Activated CD8-positive, alpha-beta memory T cell treated with anti-CD3 and anti-CD28 coated beads, Interleukin-2, amount 10 ng/mL, durations not matched to agents 7 days and 5 days (primary cell): ENCODE measurements around the gene EVL. TPM values are rescaled to one million over a fixed set of nuclear protein-coding genes. Genes with fewer than 3 reads are reported as not detected.
A peak's percentile ranks its signal among the peaks of the same experiment; 100 is the strongest.
"Not testable (repeated sequence)": the region's sequence is repeated elsewhere in the genome, so short reads cannot be mapped to it uniquely, and the experiment has no call there.

Experiments
- ATAC-seq: fragments of 150-1000 bp; cut with Tn5 transposase; one replicate; pipeline ENCODE4 v1.10.0; 2021; ENCODE audit warnings: moderate library complexity
- CTCF ChIA-PET: fragments of 350-600 bp; sonication (Branson Sonifier 250); formaldehyde crosslinking; loops from one replicate; lab custom pipeline; 2021; ENCODE audit warnings: antibody characterized with exemption; lab: Charles Lee
- DNase-seq: peaks from one replicate; pipeline ENCODE4 v3.0.0-alpha.2; 2020
- H3K27ac Mint-ChIP-seq: one replicate; pipeline ENCODE4 v1.8.0; 2021; ENCODE audit warnings: mild to moderate bottlenecking, mixed read lengths
- H3K27me3 Mint-ChIP-seq: one replicate; pipeline ENCODE4 v1.8.0; 2021; ENCODE audit warnings: mixed read lengths
- H3K36me3 Mint-ChIP-seq: one replicate; pipeline ENCODE4 v1.8.0; 2021; ENCODE audit warnings: mild to moderate bottlenecking, mixed read lengths
- H3K4me1 Mint-ChIP-seq: one replicate; pipeline ENCODE4 v1.8.0; 2021; ENCODE audit warnings: mixed read lengths
- H3K4me3 Mint-ChIP-seq: one replicate; pipeline ENCODE4 v1.8.0; 2021; ENCODE audit warnings: mild to moderate bottlenecking, moderate library complexity, mixed read lengths
- H3K9me3 Mint-ChIP-seq: one replicate; pipeline ENCODE4 v1.8.0; 2022; ENCODE audit warnings: low read depth, mixed read lengths
- total RNA-seq, 2 experiments: library from RNA; stranded (reverse); gene quantifications; one replicate each; pipeline ENCODE4 v1.2.3, GENCODE V29; 2021

Gene EVL
- total RNA-seq, 2 experiments from 2014 or later, result 774 to 910 TPM

DNA sequence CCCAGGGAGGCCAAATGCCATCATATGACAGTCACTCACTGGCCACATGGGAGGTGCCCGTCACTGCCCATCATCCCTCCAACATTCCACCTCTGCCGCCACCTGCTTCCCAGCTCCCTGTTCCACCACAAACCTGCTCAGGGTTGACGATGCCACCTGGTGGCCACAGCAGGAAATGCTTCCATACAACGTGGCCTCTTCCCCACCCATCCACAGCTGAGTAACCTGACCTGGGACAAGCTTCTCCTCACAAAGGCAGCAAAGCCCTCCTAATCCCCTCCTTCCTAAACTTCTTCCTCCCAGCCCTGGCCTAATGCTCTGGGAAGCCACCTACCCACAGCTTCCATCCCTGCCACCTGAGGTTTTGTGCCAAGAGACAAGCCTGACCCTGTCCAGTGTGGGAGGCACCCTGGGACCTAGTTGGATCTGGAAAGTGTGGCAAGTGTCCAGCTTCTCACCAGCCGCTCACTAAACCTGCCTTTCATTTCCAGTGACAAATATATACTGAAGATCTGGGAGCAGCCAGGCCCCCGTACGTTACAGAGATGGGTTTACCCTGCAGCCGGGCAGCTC lies 89.9 kb downstream of the EVL start:
- Mint-ChIP-seq H3K4me1 (peaks cover 6% of the 10 kb centered on the region), H3K9me3 (peaks cover 5% of the 10 kb centered on the region), H3K27me3 (peaks cover 28% of the 10 kb centered on the region), H3K27ac (no peak overlapping the region), H3K4me3 (no peak overlapping the region), H3K36me3 (peaks cover 4% of the 10 kb centered on the region)
- CTCF ChIA-PET, result interaction anchor here (0.7 to 4.3 kb wide), 11 partner anchors 8 to 172 kb away, joined by 3 to 26 read pairs (median 5); no protein-coding TSS in a partner anchor
- DNase-seq, result no peak
- no peak for ATAC-seq

DNA sequence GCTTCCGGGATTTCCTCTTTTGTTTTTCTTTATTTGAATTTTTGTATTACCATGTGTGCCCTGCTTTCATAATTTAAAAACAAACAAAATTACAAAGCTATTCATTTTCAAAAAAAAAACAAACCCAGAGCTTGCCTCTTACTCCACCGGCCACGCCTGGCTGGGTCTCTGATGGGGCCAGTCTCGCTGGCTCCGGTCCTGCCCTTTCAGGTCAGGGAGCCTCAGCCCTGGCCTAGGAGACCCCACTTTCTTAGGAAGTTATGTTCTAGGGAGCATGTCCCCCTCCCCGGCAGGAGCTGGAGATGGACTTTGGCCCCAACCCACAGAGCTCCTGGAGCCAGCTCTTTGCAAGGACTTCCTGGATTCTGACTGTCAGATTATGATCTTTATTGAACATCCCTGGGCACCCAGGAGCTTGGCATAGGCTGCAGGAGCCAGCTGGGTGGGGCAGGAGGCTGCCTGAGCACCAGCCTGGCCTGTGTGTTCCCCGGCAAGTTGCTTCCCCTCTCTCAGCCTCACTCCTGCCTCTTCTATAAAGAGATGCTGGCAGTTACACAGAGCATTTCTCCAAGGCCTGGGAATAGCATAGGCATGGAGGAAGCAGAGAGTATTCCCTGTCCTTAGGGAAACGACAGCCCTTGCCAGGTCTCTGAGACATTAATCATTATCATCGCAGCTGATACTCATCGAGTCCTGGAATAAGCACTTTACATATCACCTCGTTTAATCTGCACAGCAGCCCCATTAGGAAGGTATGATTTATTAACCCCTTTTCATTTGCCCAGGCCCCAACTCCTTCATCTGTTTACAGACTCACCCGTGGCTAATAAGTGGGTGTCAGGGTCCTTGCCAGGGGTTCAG lies 90.8 kb downstream of the EVL start:
- Mint-ChIP-seq H3K9me3 (peaks cover 5% of the 10 kb centered on the region), H3K4me1 (peaks cover 8% of the 10 kb centered on the region), H3K27ac (no peak overlapping the region), H3K36me3 (peaks cover 4% of the 10 kb centered on the region), H3K27me3 (peaks cover 36% of the 10 kb centered on the region), H3K4me3 (no peak overlapping the region)
- CTCF ChIA-PET, result interaction anchor here (0.7 to 4.3 kb wide), 12 partner anchors 9 to 100 kb away, joined by 3 to 26 read pairs (median 4); no protein-coding TSS in a partner anchor
- ATAC-seq (no peak), DNase-seq (no peak)

DNA sequence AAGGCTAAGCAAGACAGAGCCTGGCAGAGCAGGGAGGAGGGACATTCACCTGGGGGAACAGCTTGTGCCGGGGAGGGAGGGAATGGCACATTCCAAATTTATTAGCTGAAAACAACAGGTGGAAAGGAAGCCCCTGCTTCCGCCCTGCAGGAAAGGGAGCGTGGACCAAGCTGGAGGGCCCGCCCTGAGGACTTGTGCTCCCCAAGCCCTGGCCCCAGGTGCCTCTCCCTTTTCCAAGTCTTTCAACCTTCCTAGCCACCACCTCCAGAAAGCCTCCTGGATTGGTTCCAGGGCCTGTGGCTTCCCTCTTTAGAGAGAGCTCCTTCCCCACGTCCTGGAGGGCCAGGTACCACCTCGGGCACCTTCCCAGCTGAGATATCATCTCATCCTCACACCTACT lies 91.6 kb downstream of the EVL start:
- H3K4me3 Mint-ChIP-seq, result no peak overlapping the region
- ATAC-seq, result no peak
- peaks cover 8% of the 10 kb centered on the region for H3K4me1 Mint-ChIP-seq
- H3K27me3 Mint-ChIP-seq, result peaks cover 42% of the 10 kb centered on the region
- H3K9me3 Mint-ChIP-seq, result peaks cover 5% of the 10 kb centered on the region
- H3K36me3 Mint-ChIP-seq, result peaks cover 4% of the 10 kb centered on the region
- CTCF ChIA-PET, result interaction anchor here (0.8 to 4.3 kb wide), 6 partner anchors 10 to 100 kb away, joined by 3 to 26 read pairs (median 4); no protein-coding TSS in a partner anchor
- no peak overlapping the region for H3K27ac Mint-ChIP-seq
- DNase-seq, result no peak

DNA sequence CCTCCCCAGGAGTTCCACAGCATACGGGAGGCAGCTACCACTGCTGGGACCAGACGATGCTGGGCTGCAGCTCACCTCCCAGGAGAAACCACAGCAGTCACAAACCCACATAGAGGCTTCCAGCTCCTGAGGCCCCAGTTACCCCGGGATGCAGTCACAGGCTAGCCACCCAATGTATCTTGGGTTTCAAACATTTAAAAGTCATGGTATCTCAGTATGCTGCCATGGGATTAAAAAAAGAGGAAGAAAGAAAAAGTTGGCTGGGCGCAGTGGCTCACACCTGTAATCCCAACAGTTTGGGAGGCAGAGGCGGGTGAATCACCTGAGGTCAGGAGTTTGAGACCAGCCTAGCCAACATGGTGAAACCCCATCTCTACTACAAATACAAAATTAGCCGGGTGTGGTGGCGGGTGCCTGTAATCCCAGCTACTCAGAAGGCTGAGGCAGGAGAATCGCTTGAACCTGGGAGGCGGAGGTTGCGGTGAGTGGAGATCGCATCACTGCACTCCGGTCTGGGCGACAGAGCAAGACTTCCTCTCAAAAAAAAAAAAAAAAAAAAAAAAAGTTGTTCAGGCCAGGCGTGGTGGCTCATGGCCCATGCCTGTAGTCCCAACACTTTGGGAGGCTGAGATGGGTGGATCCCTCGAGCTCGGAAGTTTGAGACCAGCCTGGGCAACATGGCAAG lies 92.5 kb downstream of the EVL start:
- not testable (repeated sequence) for ATAC-seq, DNase-seq, H3K4me3 Mint-ChIP-seq, H3K9me3 Mint-ChIP-seq, H3K4me1 Mint-ChIP-seq, H3K27ac Mint-ChIP-seq, H3K36me3 Mint-ChIP-seq
- H3K27me3 Mint-ChIP-seq, result peaks cover 43% of the 10 kb centered on the region
- CTCF ChIA-PET, result interaction anchor here (0.7 to 4.3 kb wide), 5 partner anchors 11 to 79 kb away, joined by 3 to 26 read pairs (median 5); no protein-coding TSS in a partner anchor

DNA sequence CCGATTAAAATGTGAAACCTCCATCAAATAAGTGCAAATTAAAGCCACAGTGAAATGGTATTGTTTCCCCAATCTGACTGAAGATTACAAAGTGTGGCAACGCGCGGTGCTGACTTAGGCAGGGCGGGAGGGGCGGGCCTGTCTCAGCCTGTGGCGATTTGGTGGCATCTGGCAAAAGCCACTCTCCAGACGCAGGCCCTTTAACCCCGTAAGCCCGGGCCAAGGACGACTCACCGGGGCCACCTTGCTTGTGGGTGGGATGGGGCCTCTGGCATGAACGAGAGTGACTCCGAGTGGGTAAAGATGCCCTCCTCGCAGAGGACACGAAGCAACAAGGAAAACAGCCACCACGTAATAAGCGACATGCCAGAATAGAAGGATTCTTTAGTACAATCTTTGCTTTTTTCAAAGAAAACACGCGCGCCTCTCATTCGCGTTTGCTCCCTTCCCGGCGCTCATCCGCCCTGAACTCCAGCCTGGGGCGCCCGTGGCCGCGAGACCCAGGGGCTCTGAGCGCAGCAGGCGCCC lies 93.4 kb downstream of the EVL start:
- Mint-ChIP-seq H3K27me3 (peaks cover 43% of the 10 kb centered on the region), H3K4me3 (no peak overlapping the region), H3K4me1 (peaks cover 8% of the 10 kb centered on the region), H3K9me3 (peaks cover 5% of the 10 kb centered on the region), H3K27ac (no peak overlapping the region), H3K36me3 (peaks cover 4% of the 10 kb centered on the region)
- ATAC-seq, result no peak
- CTCF ChIA-PET, result interaction anchor here (1.1 to 4.3 kb wide), 3 partner anchors 13 to 35 kb away, joined by 3 to 26 read pairs (median 15); no protein-coding TSS in a partner anchor
- no peak for DNase-seq

DNA sequence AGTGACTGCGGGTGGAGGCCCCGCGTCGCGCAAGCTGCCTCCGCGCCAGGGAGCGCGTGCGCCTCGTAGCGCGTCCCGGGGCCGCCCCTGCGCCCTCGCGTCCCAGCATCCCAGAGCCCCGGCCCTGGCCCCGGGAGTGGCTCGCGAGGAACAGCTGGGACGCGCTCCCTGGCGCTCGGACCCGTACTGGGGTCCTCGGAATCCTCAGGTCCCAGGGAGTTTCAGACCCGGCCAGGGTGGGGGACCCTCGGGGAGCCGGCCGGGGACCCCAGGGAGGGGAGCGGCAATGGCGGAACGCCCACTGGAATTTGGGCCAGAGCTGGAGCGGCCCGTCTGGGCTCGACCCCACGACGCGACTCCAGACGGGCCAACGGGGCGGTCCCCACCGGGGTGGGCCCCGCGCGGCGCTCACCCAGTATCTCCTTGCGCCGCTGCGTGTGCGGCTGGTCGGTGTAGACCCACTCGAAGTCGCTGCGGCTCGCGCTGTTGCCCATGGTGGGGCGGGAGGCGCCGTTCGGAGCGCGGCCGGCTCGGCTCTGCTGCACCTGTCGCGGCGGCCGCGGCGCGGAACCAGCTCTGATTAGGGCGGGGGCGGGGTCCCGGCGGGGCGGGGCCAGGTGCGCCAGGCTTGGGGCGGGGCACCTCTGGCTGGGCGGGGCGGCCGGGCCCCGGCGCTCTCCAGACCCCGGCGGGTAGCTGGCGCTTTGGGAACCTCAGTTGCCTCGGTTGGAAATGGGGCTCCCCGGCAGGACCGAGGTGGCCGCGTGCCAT lies 94.1 kb downstream of the EVL start, which contains the start of gene DEGS2:
TSS of gene DEGS2 (minus strand) at position 552 of the 771 bp plus-strand sequence. CDS start at position 494, 58 bp downstream.
- CTCF ChIA-PET, result interaction anchor here (0.7 to 3.4 kb wide), 4 partner anchors 14 to 176 kb away, joined by 3 to 15 read pairs (median 4); no protein-coding TSS in a partner anchor
- Mint-ChIP-seq H3K4me3 (peak within 1 kb of the TSS; percentile 46), H3K27me3 (peaks cover 43% of the 10 kb centered on the region), H3K9me3 (peaks cover 5% of the 10 kb centered on the region), H3K4me1 (peaks cover 8% of the 10 kb centered on the region), H3K36me3 (peaks cover 4% of the 10 kb centered on the region), H3K27ac (no peak within 1 kb of the TSS)
- ATAC-seq (peak; percentile 89), DNase-seq (peak; percentile 57)

DNA sequence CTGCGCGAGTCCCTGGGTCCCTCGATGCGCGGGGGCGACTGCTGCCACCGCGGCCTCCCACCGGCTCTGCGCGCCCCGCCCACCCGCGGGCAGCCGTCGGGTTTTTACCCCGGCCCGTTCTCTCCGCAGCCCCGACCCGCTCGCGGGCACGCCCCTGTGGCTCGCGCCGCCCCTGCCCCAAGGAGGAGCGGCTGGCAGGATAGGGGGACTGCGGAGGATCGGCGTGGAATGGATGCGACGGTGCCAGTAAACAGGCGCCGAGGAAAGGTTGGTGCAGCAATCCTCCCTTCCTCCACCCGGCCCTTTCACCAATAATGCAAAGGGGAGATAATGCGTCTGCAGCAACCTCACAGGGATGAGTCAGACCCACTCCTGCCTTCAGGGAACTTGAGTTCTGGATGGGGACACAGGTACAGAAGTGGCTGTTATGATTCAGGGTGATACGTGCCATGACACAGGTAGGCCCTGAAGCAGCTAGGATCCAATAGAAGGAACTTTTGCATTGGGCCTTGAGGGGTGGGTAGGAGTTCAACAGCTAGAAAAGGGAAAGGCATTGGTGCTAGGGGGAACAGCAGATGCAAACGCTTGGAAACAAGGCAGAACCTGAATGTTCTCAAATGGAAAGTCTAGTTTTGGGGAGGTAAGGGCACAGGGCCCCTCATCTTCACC lies 94.8 kb downstream of the EVL start:
- ATAC-seq, result no peak
- H3K36me3 Mint-ChIP-seq, result peaks cover 2% of the 10 kb centered on the region
- DNase-seq, result no peak
- no peak overlapping the region for H3K27ac Mint-ChIP-seq
- peaks cover 44% of the 10 kb centered on the region for H3K27me3 Mint-ChIP-seq
- H3K4me1 Mint-ChIP-seq, result peaks cover 8% of the 10 kb centered on the region
- CTCF ChIA-PET, result interaction anchor here (0.6 to 3.4 kb wide), 5 partner anchors 14 to 177 kb away, joined by 3 to 15 read pairs (median 3); no protein-coding TSS in a partner anchor
- H3K9me3 Mint-ChIP-seq, result peaks cover 4% of the 10 kb centered on the region
- H3K4me3 Mint-ChIP-seq, result peak overlapping the region; percentile 18

DNA sequence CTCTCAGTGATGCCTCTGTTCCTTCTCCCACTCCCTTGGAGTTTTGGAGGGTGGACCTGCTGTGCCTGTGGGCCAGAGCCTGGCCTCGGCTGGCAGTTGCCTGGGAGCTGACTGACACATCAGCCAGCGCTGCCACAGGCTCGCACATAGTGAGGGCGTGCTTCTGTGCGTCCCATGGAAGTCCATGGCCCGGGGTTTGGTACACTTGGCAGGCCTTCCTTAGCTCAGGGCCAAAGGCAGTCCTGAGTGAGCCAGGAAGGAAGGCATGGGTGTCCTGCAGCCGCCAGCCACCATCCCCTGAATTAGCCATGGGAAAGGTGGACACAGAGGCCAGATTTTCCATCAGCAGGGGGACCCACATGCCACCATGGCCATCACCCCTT lies 95.3 kb downstream of the EVL start:
- CTCF ChIA-PET, result interaction anchor here (0.6 to 3.4 kb wide), 3 partner anchors 33 to 177 kb away, joined by 3 to 15 read pairs (median 4); no protein-coding TSS in a partner anchor
- H3K4me3 Mint-ChIP-seq, result no peak overlapping the region
- DNase-seq, result no peak

DNA sequence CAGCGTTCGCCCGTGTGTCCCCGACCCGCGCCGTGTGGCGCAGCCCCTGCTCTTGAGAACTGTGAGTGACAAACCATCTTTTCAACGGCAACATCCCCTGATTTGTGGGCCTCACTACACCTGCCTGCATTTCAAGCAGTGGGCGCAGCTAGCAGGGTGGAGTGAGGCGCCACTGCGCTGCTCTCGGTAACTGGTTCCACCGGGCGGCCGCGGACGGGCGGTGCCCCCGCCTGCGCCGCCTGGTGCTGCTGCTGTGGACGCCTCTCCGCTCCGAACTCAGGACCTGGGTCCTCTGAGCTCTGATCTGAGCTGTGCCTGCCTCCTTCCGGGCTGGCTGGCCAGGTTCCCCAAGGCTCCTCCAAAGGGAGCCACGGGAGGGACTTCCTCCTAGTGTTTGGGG lies 100.2 kb downstream of the EVL start:
- no peak for ATAC-seq
- no peak for DNase-seq
- CTCF ChIA-PET, result interaction anchor here (1.1 to 1.8 kb wide), 3 partner anchors 19 to 57 kb away, joined by 3 to 7 read pairs (median 5); no protein-coding TSS in a partner anchor
- Mint-ChIP-seq H3K27ac (no peak overlapping the region), H3K4me3 (no peak overlapping the region), H3K9me3 (no peaks in the 10 kb centered on the region), H3K4me1 (peaks cover 8% of the 10 kb centered on the region), H3K27me3 (peaks cover 24% of the 10 kb centered on the region), H3K36me3 (no peaks in the 10 kb centered on the region)

More for the DNA sequence above, 95.3 kb downstream of the EVL start:
- Mint-ChIP-seq H3K27ac (no peak overlapping the region), H3K9me3 (no peaks in the 10 kb centered on the region), H3K27me3 (peaks cover 48% of the 10 kb centered on the region), H3K36me3 (no peaks in the 10 kb centered on the region), H3K4me1 (peaks cover 8% of the 10 kb centered on the region)
- no peak for ATAC-seq

DNA sequence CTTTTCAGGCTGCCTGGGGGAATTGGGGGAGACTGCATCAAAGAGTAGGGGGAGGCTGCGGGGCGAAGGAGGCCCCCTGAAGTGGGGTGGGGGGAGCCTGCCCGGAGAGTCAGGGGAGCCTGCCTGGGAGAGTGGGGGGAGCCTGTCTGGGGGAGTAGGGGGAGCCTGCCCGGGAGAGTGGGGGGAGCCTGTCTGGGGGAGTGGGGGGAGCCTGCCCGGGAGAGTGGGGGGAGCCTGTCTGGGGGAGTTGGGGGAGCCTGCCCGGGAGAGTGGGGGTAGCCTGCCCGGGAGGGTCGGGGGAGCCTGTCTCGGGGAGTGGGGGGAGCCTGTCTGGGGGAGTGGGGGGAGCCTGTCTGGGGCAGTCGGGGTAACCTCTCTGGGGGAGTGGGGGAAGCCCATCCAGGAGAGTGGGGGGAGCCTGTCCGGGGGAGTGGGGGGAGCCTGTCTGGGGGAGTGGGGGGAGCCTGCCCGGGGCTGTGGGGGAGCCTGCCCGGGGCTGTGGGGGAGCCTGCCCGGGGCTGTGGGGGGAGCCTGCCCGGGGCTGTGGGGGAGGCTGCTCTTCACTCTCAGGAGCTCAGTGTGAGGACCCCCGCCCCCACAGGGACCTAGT lies 100.7 kb downstream of the EVL start:
- Mint-ChIP-seq H3K4me3 (no peak overlapping the region), H3K27ac (no peak overlapping the region), H3K36me3 (no peaks in the 10 kb centered on the region), H3K9me3 (no peaks in the 10 kb centered on the region), H3K4me1 (peaks cover 8% of the 10 kb centered on the region), H3K27me3 (peaks cover 21% of the 10 kb centered on the region)
- ATAC-seq (no peak), DNase-seq (no peak)
- CTCF ChIA-PET, result interaction anchor here (1.3 to 1.8 kb wide), 3 partner anchors 11 to 58 kb away, joined by 3 to 7 read pairs (median 5); no protein-coding TSS in a partner anchor

DNA sequence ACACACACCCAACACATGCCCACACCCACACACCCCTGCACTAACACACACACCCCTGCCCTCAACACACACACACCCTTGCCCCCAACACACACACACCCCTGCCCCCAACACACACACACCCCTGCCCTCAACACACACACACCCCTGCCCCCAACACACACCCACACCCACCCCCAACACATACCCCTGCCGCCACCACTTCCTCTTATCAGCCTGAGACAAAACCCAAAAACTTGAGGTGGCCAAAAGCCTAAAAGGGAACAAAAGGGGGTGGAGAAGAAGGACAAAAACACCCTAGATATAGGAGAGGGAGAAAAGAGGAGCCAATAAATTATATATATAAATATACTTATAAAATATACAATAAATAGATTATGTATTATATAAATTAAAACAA lies 103.3 kb downstream of the EVL start:
- Mint-ChIP-seq H3K9me3 (no peaks in the 10 kb centered on the region), H3K4me1 (peaks cover 8% of the 10 kb centered on the region), H3K27ac (no peak overlapping the region), H3K27me3 (peaks cover 19% of the 10 kb centered on the region), H3K4me3 (no peak overlapping the region), H3K36me3 (no peaks in the 10 kb centered on the region)
- DNase-seq, result no peak
- ATAC-seq, result no peak
- CTCF ChIA-PET, result no interaction called here
